Activated CD4-positive, alpha-beta T cell treated with anti-CD3 and anti-CD28 coated beads for 1 hour (primary cell): Measurements from ENCODE around the gene FBXO31.

Experiments used
- DNase-seq: peaks from one replicate; pipeline ENCODE4 v3.0.0-alpha.2; 2020

FBXO31 gene

GRCh38 chr16:87324411-87325275, 58.9 kb downstream of the FBXO31 start:
- peak; percentile 33 for DNase-seq

GRCh38 chr16:87323727-87324410, 59.7 kb downstream of the FBXO31 start:
- DNase-seq, result no peak

- DNase-seq, result no peak
Observed at GRCh38 chr16:87322833-87323726, 60.5 kb downstream of the FBXO31 start.

- no peak for DNase-seq
Observed at GRCh38 chr16:87322360-87322759, 61.2 kb downstream of the FBXO31 start.

- DNase-seq, result no peak
Observed at GRCh38 chr16:87321336-87322107, 62.1 kb downstream of the FBXO31 start.

GRCh38 chr16:87320510-87321227, 62.9 kb downstream of the FBXO31 start:
- no peak for DNase-seq

GRCh38 chr16:87319997-87320491, 63.5 kb downstream of the FBXO31 start:
- DNase-seq, result no peak

- DNase-seq, result no peak
Observed at GRCh38 chr16:87319011-87319410, 64.6 kb downstream of the FBXO31 start.

- DNase-seq, result no peak
Observed at GRCh38 chr16:87317750-87318644, 65.6 kb downstream of the FBXO31 start.

- peak; percentile 95 for DNase-seq
Observed at GRCh38 chr16:87316923-87317749, 66.4 kb downstream of the FBXO31 start, which contains the start of gene C16orf95. TSS of gene C16orf95 (minus strand) at chr16:87317392. CDS start at chr16:87317242, 150 bp downstream.

GRCh38 chr16:87316450-87316922, 67.1 kb downstream of the FBXO31 start:
- DNase-seq, result no peak

- DNase-seq, result no peak
Observed at GRCh38 chr16:87314990-87315420, 68.6 kb downstream of the FBXO31 start.

GRCh38 chr16:87312008-87312407, 71.6 kb downstream of the FBXO31 start:
- DNase-seq, result no peak

GRCh38 chr16:87311387-87311786, 72.2 kb downstream of the FBXO31 start:
- DNase-seq, result no peak

- DNase-seq, result no peak
Observed at GRCh38 chr16:87310610-87311009, 73.0 kb downstream of the FBXO31 start.

- no peak for DNase-seq
Observed at GRCh38 chr16:87309620-87310525, 73.7 kb downstream of the FBXO31 start.

GRCh38 chr16:87308826-87309225, 74.8 kb downstream of the FBXO31 start:
- DNase-seq, result no peak

- no peak for DNase-seq
Observed at GRCh38 chr16:87306516-87306915, 77.1 kb downstream of the FBXO31 start.
